Measurements from ENCODE around the gene AVL9.

AVL9 gene

GRCh38 chr7:32542595-32542994 lies 47.3 kb downstream of the AVL9 start:
- H3K36me3 ChIP-seq (ENCODE audit: insufficient read depth, low read length) = peaks cover 27% of the 10 kb centered on the region; the same call in 1 of the 2 replicates
- no peaks in the 10 kb centered on the region for H3K27me3 ChIP-seq (ENCODE audit: insufficient read depth, low read length)
- H3F3A ChIP-seq (ENCODE audit: insufficient read depth, low read length) = no peaks in the 10 kb centered on the region
- no peak overlapping the region for H3K9ac ChIP-seq (ENCODE audit: low read length)
- H3K27ac ChIP-seq (ENCODE audit: low read depth, low read length, poor library complexity, severe bottlenecking) = no peak overlapping the region
- H3K9me2 ChIP-seq (ENCODE audit: low read depth, low read length) = no peaks in the 10 kb centered on the region
- no peak overlapping the region for H3K4me2 ChIP-seq (ENCODE audit: low read length)
- no peak overlapping the region for H2AFZ ChIP-seq (ENCODE audit: low read length)
- H3K4me3 ChIP-seq (ENCODE audit: low read depth, low read length, poor library complexity, severe bottlenecking) = no peak overlapping the region
- no peaks in the 10 kb centered on the region for H4K20me1 ChIP-seq (ENCODE audit: insufficient read depth, low read length)
- peaks cover 11% of the 10 kb centered on the region; the same call in 1 of the 2 replicates for H3K79me2 ChIP-seq (ENCODE audit: insufficient read depth, low read length)
- TF ChIP-seq, protein P1, sequence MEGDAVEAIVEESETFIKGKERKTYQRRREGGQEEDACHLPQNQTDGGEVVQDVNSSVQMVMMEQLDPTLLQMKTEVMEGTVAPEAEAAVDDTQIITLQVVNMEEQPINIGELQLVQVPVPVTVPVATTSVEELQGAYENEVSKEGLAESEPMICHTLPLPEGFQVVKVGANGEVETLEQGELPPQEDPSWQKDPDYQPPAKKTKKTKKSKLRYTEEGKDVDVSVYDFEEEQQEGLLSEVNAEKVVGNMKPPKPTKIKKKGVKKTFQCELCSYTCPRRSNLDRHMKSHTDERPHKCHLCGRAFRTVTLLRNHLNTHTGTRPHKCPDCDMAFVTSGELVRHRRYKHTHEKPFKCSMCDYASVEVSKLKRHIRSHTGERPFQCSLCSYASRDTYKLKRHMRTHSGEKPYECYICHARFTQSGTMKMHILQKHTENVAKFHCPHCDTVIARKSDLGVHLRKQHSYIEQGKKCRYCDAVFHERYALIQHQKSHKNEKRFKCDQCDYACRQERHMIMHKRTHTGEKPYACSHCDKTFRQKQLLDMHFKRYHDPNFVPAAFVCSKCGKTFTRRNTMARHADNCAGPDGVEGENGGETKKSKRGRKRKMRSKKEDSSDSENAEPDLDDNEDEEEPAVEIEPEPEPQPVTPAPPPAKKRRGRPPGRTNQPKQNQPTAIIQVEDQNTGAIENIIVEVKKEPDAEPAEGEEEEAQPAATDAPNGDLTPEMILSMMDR (IDR thresholded peaks at IDR 0.05; ENCODE audit: low read length) = no peak
- no peak for TF ChIP-seq EZH2 (IDR thresholded peaks at IDR 0.05; ENCODE audit: borderline replicate concordance, low read length)
- H3K9me3 ChIP-seq (ENCODE audit: low read length) = no peaks in the 10 kb centered on the region
- H3K4me1 ChIP-seq (ENCODE audit: insufficient read depth, low read length, severe bottlenecking) = no peaks in the 10 kb centered on the region

DNA sequence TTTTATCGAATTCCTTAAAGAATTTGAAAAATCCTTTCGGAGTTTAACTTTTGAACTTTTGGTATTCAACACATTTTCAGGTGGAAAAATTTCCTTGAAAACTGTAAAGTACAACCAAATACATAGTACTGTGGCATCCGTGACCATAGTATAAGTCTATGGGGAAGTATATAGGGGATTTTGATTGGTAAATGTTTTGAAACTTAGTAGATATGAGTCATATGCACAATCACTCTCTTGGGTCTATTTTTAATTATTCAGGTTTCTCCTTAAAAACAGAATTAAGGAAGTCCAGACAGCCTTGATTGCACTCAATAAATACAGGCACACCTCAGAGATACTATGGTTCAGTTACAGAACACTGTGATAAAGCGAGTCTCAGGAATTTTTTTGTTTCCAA lies 64.2 kb downstream of the AVL9 start:
- Histone ChIP-seq H3K4me3 (ENCODE audit: low read depth, low read length, poor library complexity, severe bottlenecking) (no peak overlapping the region), H3K4me1 (ENCODE audit: insufficient read depth, low read length, severe bottlenecking) (no peaks in the 10 kb centered on the region), H3K4me2 (ENCODE audit: low read length) (no peak overlapping the region), H3K27me3 (ENCODE audit: insufficient read depth, low read length) (no peaks in the 10 kb centered on the region), H3K9ac (ENCODE audit: low read length) (no peak overlapping the region), H3K36me3 (ENCODE audit: insufficient read depth, low read length) (peaks cover 70% of the 10 kb centered on the region), H3K9me3 (ENCODE audit: low read length) (no peaks in the 10 kb centered on the region), H2AFZ (ENCODE audit: low read length) (no peak overlapping the region), H3K9me2 (ENCODE audit: low read depth, low read length) (no peaks in the 10 kb centered on the region), H3F3A (ENCODE audit: insufficient read depth, low read length) (no peaks in the 10 kb centered on the region), H3K27ac (ENCODE audit: low read depth, low read length, poor library complexity, severe bottlenecking) (no peak overlapping the region), H4K20me1 (ENCODE audit: insufficient read depth, low read length) (no peaks in the 10 kb centered on the region), H3K79me2 (ENCODE audit: insufficient read depth, low read length) (no peaks in the 10 kb centered on the region)
- TF ChIP-seq, protein P1 (IDR thresholded peaks at IDR 0.05; ENCODE audit: low read length) = no peak
- no peak for TF ChIP-seq EZH2 (IDR thresholded peaks at IDR 0.05; ENCODE audit: borderline replicate concordance, low read length)

GRCh38 chr7:32560075-32560474 lies 64.8 kb downstream of the AVL9 start:
- H2AFZ ChIP-seq (ENCODE audit: low read length) = no peak overlapping the region

DNA sequence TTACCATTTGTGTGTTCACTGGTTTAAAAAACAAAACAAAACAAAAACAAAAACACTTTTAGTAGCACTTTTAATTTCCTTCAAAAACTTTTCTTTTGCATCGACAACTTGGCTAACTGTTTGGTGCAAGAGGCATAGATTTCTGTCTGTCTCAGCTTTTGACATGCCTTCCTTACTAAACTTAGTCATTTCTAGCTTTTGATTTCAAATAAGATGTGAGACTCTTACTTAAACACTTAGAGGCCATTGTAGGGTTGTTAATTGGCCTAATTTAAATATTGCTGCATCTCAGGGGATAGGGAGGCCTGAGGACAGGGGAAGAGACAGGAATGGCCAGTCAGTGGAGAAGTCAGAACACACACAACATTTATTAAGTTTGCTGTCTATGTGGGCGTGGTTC lies 66.3 kb downstream of the AVL9 start:
- Histone ChIP-seq H3K9ac (ENCODE audit: low read length) (no peak overlapping the region), H3K4me2 (ENCODE audit: low read length) (no peak overlapping the region), H3K9me2 (ENCODE audit: low read depth, low read length) (no peaks in the 10 kb centered on the region), H2AFZ (ENCODE audit: low read length) (no peak overlapping the region), H4K20me1 (ENCODE audit: insufficient read depth, low read length) (no peaks in the 10 kb centered on the region), H3K4me1 (ENCODE audit: insufficient read depth, low read length, severe bottlenecking) (no peaks in the 10 kb centered on the region), H3K4me3 (ENCODE audit: low read depth, low read length, poor library complexity, severe bottlenecking) (no peak overlapping the region), H3K36me3 (ENCODE audit: insufficient read depth, low read length) (peaks cover 58% of the 10 kb centered on the region), H3K27me3 (ENCODE audit: insufficient read depth, low read length) (no peaks in the 10 kb centered on the region), H3K27ac (ENCODE audit: low read depth, low read length, poor library complexity, severe bottlenecking) (no peak overlapping the region), H3K9me3 (ENCODE audit: low read length) (no peaks in the 10 kb centered on the region), H3F3A (ENCODE audit: insufficient read depth, low read length) (no peaks in the 10 kb centered on the region), H3K79me2 (ENCODE audit: insufficient read depth, low read length) (no peaks in the 10 kb centered on the region)
- no peak for TF ChIP-seq EZH2 (IDR thresholded peaks at IDR 0.05; ENCODE audit: borderline replicate concordance, low read length)
- TF ChIP-seq, protein P1 (IDR thresholded peaks at IDR 0.05; ENCODE audit: low read length) = no peak

More at GRCh38 chr7:32560075-32560474, 64.8 kb downstream of the AVL9 start:
- H3K4me3 ChIP-seq (ENCODE audit: low read depth, low read length, poor library complexity, severe bottlenecking) = no peak overlapping the region
- H3K4me2 ChIP-seq (ENCODE audit: low read length) = no peak overlapping the region
- no peaks in the 10 kb centered on the region for H3K9me2 ChIP-seq (ENCODE audit: low read depth, low read length)
- H3K36me3 ChIP-seq (ENCODE audit: insufficient read depth, low read length) = peaks cover 64% of the 10 kb centered on the region
- H3K4me1 ChIP-seq (ENCODE audit: insufficient read depth, low read length, severe bottlenecking) = no peaks in the 10 kb centered on the region
- H4K20me1 ChIP-seq (ENCODE audit: insufficient read depth, low read length) = no peaks in the 10 kb centered on the region
- no peaks in the 10 kb centered on the region for H3K79me2 ChIP-seq (ENCODE audit: insufficient read depth, low read length)
- TF ChIP-seq EZH2 (IDR thresholded peaks at IDR 0.05; ENCODE audit: borderline replicate concordance, low read length) = no peak
- H3F3A ChIP-seq (ENCODE audit: insufficient read depth, low read length) = no peaks in the 10 kb centered on the region
- H3K9ac ChIP-seq (ENCODE audit: low read length) = no peak overlapping the region
- no peaks in the 10 kb centered on the region for H3K9me3 ChIP-seq (ENCODE audit: low read length)
- H3K27ac ChIP-seq (ENCODE audit: low read depth, low read length, poor library complexity, severe bottlenecking) = no peak overlapping the region
- no peaks in the 10 kb centered on the region for H3K27me3 ChIP-seq (ENCODE audit: insufficient read depth, low read length)
